Liver (tissue), 9 donors: ENCODE measurements around the gene PAX9. TPM values are rescaled to one million over a fixed set of nuclear protein-coding genes. Genes with fewer than 3 reads are reported as not detected.

Experiments used
- DNase-seq: peaks from one replicate; pipeline ENCODE4 v3.0.0-alpha.2; 2017; ENCODE audit warnings: low spot score
- H3K27ac ChIP-seq, 2 donors: one replicate each; pipeline ENCODE4 v1.7.0; 2013; ENCODE audit warnings: inconsistent platforms in 2 of 2, low read length in 2 of 2, control low read depth in 1 of 2, low read depth in 1 of 2, mild to moderate bottlenecking in 1 of 2
- H3K27me3 ChIP-seq, 4 donors: one replicate each; pipeline versions ENCODE4 v1.6.1 to v1.7.0; 2013; ENCODE audit warnings: low read length in 3 of 4, inconsistent platforms in 1 of 4, mild to moderate bottlenecking in 1 of 4, moderate library complexity in 1 of 4; ENCODE audit not compliant: control insufficient read depth in 4 of 4, insufficient read depth in 4 of 4
- H3K36me3 ChIP-seq, 4 donors: one replicate each; pipeline versions ENCODE4 v1.6.1 to v1.7.0; 2013; ENCODE audit warnings: low read length in 3 of 4, mild to moderate bottlenecking in 3 of 4, low read depth in 1 of 4, moderate library complexity in 1 of 4; ENCODE audit not compliant: control insufficient read depth in 4 of 4, insufficient read depth in 3 of 4
- H3K4me1 ChIP-seq, 4 donors: one replicate each; pipeline versions ENCODE4 v1.6.1 to v1.7.0; 2013; ENCODE audit warnings: low read length in 3 of 4, mild to moderate bottlenecking in 3 of 4, moderate library complexity in 1 of 4; ENCODE audit not compliant: control insufficient read depth in 4 of 4, insufficient read depth in 4 of 4
- H3K4me3 ChIP-seq, 3 donors: one replicate each; pipeline versions ENCODE4 v1.6.1 to v1.7.0; 2013; ENCODE audit warnings: low read length in 3 of 3, control low read depth in 1 of 3, low read depth in 1 of 3, mild to moderate bottlenecking in 1 of 3
- H3K9ac ChIP-seq, 2 donors: one replicate each; pipeline ENCODE4 v1.7.0; 2013; ENCODE audit warnings: low read length in 2 of 2, mild to moderate bottlenecking in 2 of 2, moderate library complexity in 2 of 2, control low read depth in 1 of 2, low read depth in 1 of 2
- H3K9me3 ChIP-seq, 4 donors: one replicate each; pipeline versions ENCODE4 v1.6.1 to v1.7.0; 2013; ENCODE audit warnings: low read length in 3 of 4; ENCODE audit not compliant: control insufficient read depth in 4 of 4
- EGR1 ChIP-seq, 2 donors: IDR thresholded peaks; 2 replicates each; pipeline ENCODE4 v1.6.1; 2016 to 2018; ENCODE audit warnings: antibody characterized with exemption in 2 of 2, low read depth in 2 of 2
- FOXA1 ChIP-seq: IDR thresholded peaks from 2 replicates; pipeline ENCODE4 v1.6.1; 2016; ENCODE audit warnings: antibody characterized with exemption
- FOXA2 ChIP-seq: IDR thresholded peaks from 2 replicates; pipeline ENCODE4 v1.6.1; 2016; ENCODE audit warnings: antibody characterized with exemption
- GABPA ChIP-seq, 2 donors: IDR thresholded peaks in 1 of 2; conservative IDR thresholded peaks in 1 of 2; 2 replicates each; pipeline ENCODE4 v1.6.1; 2016; ENCODE audit warnings: antibody characterized with exemption in 2 of 2, mild to moderate bottlenecking in 1 of 2, moderate library complexity in 1 of 2
- HNF4A ChIP-seq, 2 donors: conservative IDR thresholded peaks; 2 replicates each; pipeline ENCODE4 v1.6.1; 2016; ENCODE audit warnings: antibody characterized with exemption in 2 of 2, mild to moderate bottlenecking in 2 of 2
- HNF4G ChIP-seq: IDR thresholded peaks from 2 replicates; pipeline ENCODE4 v1.6.1; 2016; ENCODE audit warnings: antibody characterized with exemption
- JUND ChIP-seq, 2 donors: IDR thresholded peaks; 2 replicates each; pipeline ENCODE4 v1.6.1; 2016; ENCODE audit warnings: antibody characterized with exemption in 2 of 2
- NR2F2 ChIP-seq: IDR thresholded peaks from 2 replicates; pipeline ENCODE4 v1.6.1; 2016; ENCODE audit warnings: antibody characterized with exemption
- RAD21 ChIP-seq, 2 donors: IDR thresholded peaks; 2 replicates each; pipeline ENCODE4 v1.6.1; 2016; ENCODE audit warnings: antibody characterized with exemption in 2 of 2, mild to moderate bottlenecking in 2 of 2
- RXRA ChIP-seq, 2 donors: IDR thresholded peaks; 2 replicates each; pipeline ENCODE4 v1.6.1; 2017 to 2018; ENCODE audit warnings: antibody characterized with exemption in 2 of 2, mild to moderate bottlenecking in 1 of 2
- SP1 ChIP-seq: IDR thresholded peaks from 2 replicates; pipeline ENCODE4 v1.6.1; 2018; ENCODE audit warnings: antibody characterized with exemption, mild to moderate bottlenecking
- TAF1 ChIP-seq: conservative IDR thresholded peaks from 2 replicates; pipeline ENCODE4 v1.6.1; 2016; ENCODE audit warnings: antibody characterized with exemption, mild to moderate bottlenecking
- YY1 ChIP-seq: IDR thresholded peaks from 2 replicates; pipeline ENCODE4 v1.6.1; 2016; ENCODE audit warnings: antibody characterized with exemption, mild to moderate bottlenecking
- WGBS: extraction: QIAGEN DNeasy Blood & Tissue Kit; methylation state at CpG from one replicate; pipeline ENCODE4 v1.1.7; 2013; 5-methylcytosine and 5-hydroxymethylcytosine counted together
- polyA plus RNA-seq, 2 donors: library from polyadenylated mRNA; stranded (reverse) in 1 of 2; unstranded in 1 of 2; fragments of 200-250 nt in 1 of 2; fragments of >200 nt in 1 of 2; fragmentation: Nextera tagmentation in 1 of 2; extraction: Ambion mirVana in 1 of 2; gene quantifications; one replicate each; pipeline versions ENCODE4 v1.2.1 to v1.2.3, GENCODE V29; 2013 to 2015
- total RNA-seq, 2 donors: library from RNA; depleted of rRNA; stranded (reverse); fragments of >200 nt; gene quantifications; one replicate each; pipeline ENCODE4 v1.2.3, GENCODE V29; 2014
- TF ChIP-seq, protein P1 (sequence below): IDR thresholded peaks from 2 replicates; pipeline ENCODE4 v1.6.1; 2016; ENCODE audit warnings: antibody characterized with exemption
- TF ChIP-seq, protein P2 (sequence below): IDR thresholded peaks from 2 replicates; pipeline ENCODE4 v1.6.1; 2016; ENCODE audit warnings: antibody characterized with exemption
- TF ChIP-seq, protein P3 (sequence below): fragments of 150-350 bp; IDR thresholded peaks from 2 replicates; pipeline ENCODE4 v1.5.1; 2017; ENCODE audit warnings: improper control_type of control experiment, low read depth, low read length; ENCODE audit not compliant: missing input control
- TF ChIP-seq, protein P4 (sequence below): IDR thresholded peaks from 2 replicates; pipeline ENCODE4 v1.6.1; 2016; ENCODE audit warnings: antibody characterized with exemption
- donor health status: healthy.
- donor health status: healthy.
- donor health status: healthy.
- donor health status: healthy.
- donor health status: healthy.

PAX9 gene
- total and polyA plus RNA-seq, 4 donors = 0.03 TPM; not detected in 3

DNA sequence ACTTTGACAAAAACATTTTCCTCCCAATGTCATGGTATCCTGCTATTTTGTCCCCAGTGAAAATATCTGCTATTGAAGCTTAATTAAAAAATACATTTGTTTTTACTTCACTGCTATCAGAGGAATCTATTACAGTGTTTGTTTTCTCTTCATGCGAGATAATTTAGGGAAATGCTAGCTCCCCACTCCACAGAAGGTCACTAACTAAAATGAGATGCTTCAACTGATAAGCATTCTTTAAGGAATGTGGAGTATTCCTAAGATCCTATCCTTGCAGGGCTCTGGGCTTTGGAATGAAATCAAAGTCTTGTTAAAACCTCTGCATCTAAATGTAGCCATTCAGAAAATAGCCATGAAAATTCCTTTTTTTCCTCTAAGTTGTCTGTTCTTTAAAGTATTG lies 39.5 kb downstream of the PAX9 start:
- Histone ChIP-seq H3K9ac (no peak overlapping the region), H3K27ac (no peak overlapping the region), H3K27me3 (no peaks in the 10 kb centered on the region), H3K4me1 (no peaks in the 10 kb centered on the region), H3K36me3 (no peaks in the 10 kb centered on the region), H3K4me3 (no peak overlapping the region), H3K9me3 (peaks cover 0 to 1% (median 0%) of the 10 kb centered on the region in 4 donors)
- no peak for DNase-seq
- 65% methylated on average over 1 of the region's 1 CpG for WGBS
- TF ChIP-seq EGR1 (IDR thresholded peaks at IDR 0.05; ENCODE audit: low read depth in 2 of 2) (no peak), JUND (IDR thresholded peaks at IDR 0.05) (no peak), RXRA (IDR thresholded peaks at IDR 0.05) (no peak), HNF4A (conservative IDR thresholded peaks at IDR 0.05) (no peak), NR2F2 (no peak), TAF1 (no peak), FOXA1 (no peak), RAD21 (IDR thresholded peaks at IDR 0.05) (no peak), SP1 (no peak), FOXA2 (no peak), YY1 (no peak), GABPA (IDR thresholded peaks at IDR 0.05 in 1 of 2, conservative IDR thresholded peaks at IDR 0.05 in 1 of 2) (no peak), HNF4G (no peak)
- TF ChIP-seq, protein P1, sequence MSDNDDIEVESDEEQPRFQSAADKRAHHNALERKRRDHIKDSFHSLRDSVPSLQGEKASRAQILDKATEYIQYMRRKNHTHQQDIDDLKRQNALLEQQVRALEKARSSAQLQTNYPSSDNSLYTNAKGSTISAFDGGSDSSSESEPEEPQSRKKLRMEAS = no peak
- TF ChIP-seq, protein P2, sequence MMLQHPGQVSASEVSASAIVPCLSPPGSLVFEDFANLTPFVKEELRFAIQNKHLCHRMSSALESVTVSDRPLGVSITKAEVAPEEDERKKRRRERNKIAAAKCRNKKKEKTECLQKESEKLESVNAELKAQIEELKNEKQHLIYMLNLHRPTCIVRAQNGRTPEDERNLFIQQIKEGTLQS = no peak
- TF ChIP-seq, protein P3, sequence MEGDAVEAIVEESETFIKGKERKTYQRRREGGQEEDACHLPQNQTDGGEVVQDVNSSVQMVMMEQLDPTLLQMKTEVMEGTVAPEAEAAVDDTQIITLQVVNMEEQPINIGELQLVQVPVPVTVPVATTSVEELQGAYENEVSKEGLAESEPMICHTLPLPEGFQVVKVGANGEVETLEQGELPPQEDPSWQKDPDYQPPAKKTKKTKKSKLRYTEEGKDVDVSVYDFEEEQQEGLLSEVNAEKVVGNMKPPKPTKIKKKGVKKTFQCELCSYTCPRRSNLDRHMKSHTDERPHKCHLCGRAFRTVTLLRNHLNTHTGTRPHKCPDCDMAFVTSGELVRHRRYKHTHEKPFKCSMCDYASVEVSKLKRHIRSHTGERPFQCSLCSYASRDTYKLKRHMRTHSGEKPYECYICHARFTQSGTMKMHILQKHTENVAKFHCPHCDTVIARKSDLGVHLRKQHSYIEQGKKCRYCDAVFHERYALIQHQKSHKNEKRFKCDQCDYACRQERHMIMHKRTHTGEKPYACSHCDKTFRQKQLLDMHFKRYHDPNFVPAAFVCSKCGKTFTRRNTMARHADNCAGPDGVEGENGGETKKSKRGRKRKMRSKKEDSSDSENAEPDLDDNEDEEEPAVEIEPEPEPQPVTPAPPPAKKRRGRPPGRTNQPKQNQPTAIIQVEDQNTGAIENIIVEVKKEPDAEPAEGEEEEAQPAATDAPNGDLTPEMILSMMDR = no peak

DNA sequence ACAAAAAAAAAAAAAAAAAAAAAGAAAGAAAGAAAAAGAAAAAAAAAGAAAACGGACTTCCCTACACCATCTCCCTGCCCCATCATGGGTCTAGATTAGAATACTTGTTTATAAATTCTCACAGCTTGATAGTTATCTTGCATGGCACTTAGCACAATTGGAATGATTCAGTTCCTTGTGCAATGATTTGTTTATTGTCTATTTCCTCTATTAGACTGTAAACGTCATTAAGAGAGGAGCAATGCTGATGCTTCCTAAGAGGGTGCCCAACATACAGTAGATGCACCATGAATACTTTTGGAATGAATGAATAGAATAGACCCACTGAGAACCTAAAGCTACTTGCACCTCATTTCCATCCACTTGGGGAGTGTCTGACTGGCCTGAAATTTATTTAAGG lies 40.8 kb downstream of the PAX9 start:
- TF ChIP-seq YY1 (no peak), FOXA2 (no peak), HNF4A (conservative IDR thresholded peaks at IDR 0.05) (no peak), GABPA (IDR thresholded peaks at IDR 0.05 in 1 of 2, conservative IDR thresholded peaks at IDR 0.05 in 1 of 2) (no peak), SP1 (no peak), HNF4G (no peak), TAF1 (no peak)
- TF ChIP-seq, protein P1 = no peak
- TF ChIP-seq, protein P2 = no peak
- TF ChIP-seq, protein P4, sequence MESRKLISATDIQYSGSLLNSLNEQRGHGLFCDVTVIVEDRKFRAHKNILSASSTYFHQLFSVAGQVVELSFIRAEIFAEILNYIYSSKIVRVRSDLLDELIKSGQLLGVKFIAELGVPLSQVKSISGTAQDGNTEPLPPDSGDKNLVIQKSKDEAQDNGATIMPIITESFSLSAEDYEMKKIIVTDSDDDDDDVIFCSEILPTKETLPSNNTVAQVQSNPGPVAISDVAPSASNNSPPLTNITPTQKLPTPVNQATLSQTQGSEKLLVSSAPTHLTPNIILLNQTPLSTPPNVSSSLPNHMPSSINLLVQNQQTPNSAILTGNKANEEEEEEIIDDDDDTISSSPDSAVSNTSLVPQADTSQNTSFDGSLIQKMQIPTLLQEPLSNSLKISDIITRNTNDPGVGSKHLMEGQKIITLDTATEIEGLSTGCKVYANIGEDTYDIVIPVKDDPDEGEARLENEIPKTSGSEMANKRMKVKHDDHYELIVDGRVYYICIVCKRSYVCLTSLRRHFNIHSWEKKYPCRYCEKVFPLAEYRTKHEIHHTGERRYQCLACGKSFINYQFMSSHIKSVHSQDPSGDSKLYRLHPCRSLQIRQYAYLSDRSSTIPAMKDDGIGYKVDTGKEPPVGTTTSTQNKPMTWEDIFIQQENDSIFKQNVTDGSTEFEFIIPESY = no peak
- Histone ChIP-seq H3K27ac (no peak overlapping the region), H3K9ac (no peak overlapping the region), H3K4me3 (no peak overlapping the region), H3K36me3 (no peaks in the 10 kb centered on the region), H3K9me3 (peaks cover 0 to 1% (median 0%) of the 10 kb centered on the region in 4 donors), H3K27me3 (no peaks in the 10 kb centered on the region), H3K4me1 (no peaks in the 10 kb centered on the region)
- DNase-seq = no peak
- WGBS = 48% methylated on average over 2 of the region's 2 CpGs
